Measurements from ENCODE around the gene SMIM26.
"Not testable (repeated sequence)": the region's sequence is repeated elsewhere in the genome, so short reads cannot be mapped to it uniquely, and the experiment has no call there.

The SMIM26 gene

GRCh38 chr20:18566892-18567738 is at the start of gene SMIM26:
SMIM26 (plus strand) TSS chr20:18567432; CDS start chr20:18567479, 47 bp downstream.
- DNase-seq (ENCODE audit: low spot score in 2 of 2) (peak; percentile 80 to 96), ATAC-seq (peak; percentile 100)
- peaks cover 17% of the 10 kb centered on the region for H3K4me1 Mint-ChIP-seq
- H3K36me3 Mint-ChIP-seq: peaks cover 51% of the 10 kb centered on the region
- peaks cover 3% of the 10 kb centered on the region for H3K9me3 Mint-ChIP-seq
- peak within 1 kb of the TSS; percentile 82 for H3K4me3 Mint-ChIP-seq
- H3K27ac Mint-ChIP-seq: peak within 1 kb of the TSS; percentile 96

- H3K9me3 Mint-ChIP-seq; H3K4me3 Mint-ChIP-seq; H3K27ac Mint-ChIP-seq; H3K4me1 Mint-ChIP-seq; ATAC-seq; DNase-seq (ENCODE audit: low spot score in 2 of 2): not testable (repeated sequence)
- H3K36me3 Mint-ChIP-seq: peaks cover 42% of the 10 kb centered on the region
Measured at GRCh38 chr20:18522066-18522465, 45.2 kb upstream of the SMIM26 start.

GRCh38 chr20:18523066-18523465 is 44.2 kb upstream of the SMIM26 start:
- Mint-ChIP-seq H3K4me1 (no peaks in the 10 kb centered on the region), H3K9me3 (no peaks in the 10 kb centered on the region), H3K36me3 (peaks cover 52% of the 10 kb centered on the region), H3K27ac (no peak overlapping the region), H3K4me3 (no peak overlapping the region)
- ATAC-seq: no peak
- no peak for DNase-seq (ENCODE audit: low spot score in 2 of 2)

- no peak for ATAC-seq
- no peak overlapping the region for H3K27ac Mint-ChIP-seq
- no peak overlapping the region for H3K4me3 Mint-ChIP-seq
- H3K9me3 Mint-ChIP-seq: no peaks in the 10 kb centered on the region
- no peaks in the 10 kb centered on the region for H3K4me1 Mint-ChIP-seq
- DNase-seq (ENCODE audit: low spot score in 2 of 2): no peak
- H3K36me3 Mint-ChIP-seq: peaks cover 68% of the 10 kb centered on the region
Measured at GRCh38 chr20:18524646-18525045, 42.6 kb upstream of the SMIM26 start.

- not testable (repeated sequence) for H3K4me3 Mint-ChIP-seq; H3K4me1 Mint-ChIP-seq; ATAC-seq; H3K27ac Mint-ChIP-seq; H3K9me3 Mint-ChIP-seq; DNase-seq (ENCODE audit: low spot score in 2 of 2)
- peaks cover 89% of the 10 kb centered on the region for H3K36me3 Mint-ChIP-seq
Measured at GRCh38 chr20:18526761-18527160, 40.5 kb upstream of the SMIM26 start.

- no peaks in the 10 kb centered on the region for H3K4me1 Mint-ChIP-seq
- H3K9me3 Mint-ChIP-seq: no peaks in the 10 kb centered on the region
- H3K4me3 Mint-ChIP-seq: no peak overlapping the region
- DNase-seq (ENCODE audit: low spot score in 2 of 2): no peak
- no peak overlapping the region for H3K27ac Mint-ChIP-seq
- no peak for ATAC-seq
- H3K36me3 Mint-ChIP-seq: peaks cover 94% of the 10 kb centered on the region
Measured at GRCh38 chr20:18527339-18527738, 39.9 kb upstream of the SMIM26 start.

- Mint-ChIP-seq H3K4me1 (no peaks in the 10 kb centered on the region), H3K27ac (no peak overlapping the region), H3K9me3 (no peaks in the 10 kb centered on the region), H3K4me3 (no peak overlapping the region), H3K36me3 (peaks cover 99% of the 10 kb centered on the region)
- DNase-seq (ENCODE audit: low spot score in 2 of 2) (no peak), ATAC-seq (no peak)
Measured at GRCh38 chr20:18527836-18528235, 39.4 kb upstream of the SMIM26 start.

GRCh38 chr20:18529041-18529440 is 38.2 kb upstream of the SMIM26 start:
- H3K36me3 Mint-ChIP-seq: peaks cover 100% of the 10 kb centered on the region
- H3K27ac Mint-ChIP-seq: no peak overlapping the region

GRCh38 chr20:18532626-18533025 is 34.6 kb upstream of the SMIM26 start:
- Mint-ChIP-seq H3K36me3 (peaks cover 100% of the 10 kb centered on the region), H3K4me1 (no peaks in the 10 kb centered on the region), H3K4me3 (no peak overlapping the region), H3K9me3 (no peaks in the 10 kb centered on the region), H3K27ac (no peak overlapping the region)
- ATAC-seq (no peak), DNase-seq (ENCODE audit: low spot score in 2 of 2) (no peak)

More at GRCh38 chr20:18529041-18529440, 38.2 kb upstream of the SMIM26 start:
- DNase-seq (ENCODE audit: low spot score in 2 of 2) (no peak), ATAC-seq (no peak)
- no peak overlapping the region for H3K4me3 Mint-ChIP-seq
- no peaks in the 10 kb centered on the region for H3K9me3 Mint-ChIP-seq
- no peaks in the 10 kb centered on the region for H3K4me1 Mint-ChIP-seq

GRCh38 chr20:18533491-18533890 is 33.7 kb upstream of the SMIM26 start:
- Mint-ChIP-seq H3K9me3 (no peaks in the 10 kb centered on the region), H3K27ac (no peak overlapping the region), H3K36me3 (peaks cover 100% of the 10 kb centered on the region), H3K4me3 (no peak overlapping the region), H3K4me1 (no peaks in the 10 kb centered on the region)
- no peak for ATAC-seq
- DNase-seq (ENCODE audit: low spot score in 2 of 2): no peak

GRCh38 chr20:18533978-18534644 is 33.1 kb upstream of the SMIM26 start:
- H3K4me1 Mint-ChIP-seq: no peaks in the 10 kb centered on the region
- H3K36me3 Mint-ChIP-seq: peaks cover 100% of the 10 kb centered on the region
- H3K27ac Mint-ChIP-seq: no peak overlapping the region
- ATAC-seq (no peak), DNase-seq (ENCODE audit: low spot score in 2 of 2) (no peak)
- no peak overlapping the region for H3K4me3 Mint-ChIP-seq
- no peaks in the 10 kb centered on the region for H3K9me3 Mint-ChIP-seq

GRCh38 chr20:18537651-18538050 is 29.6 kb upstream of the SMIM26 start:
- no peak for ATAC-seq
- Mint-ChIP-seq H3K4me3 (no peak overlapping the region), H3K4me1 (no peaks in the 10 kb centered on the region), H3K9me3 (no peaks in the 10 kb centered on the region), H3K36me3 (peaks cover 99% of the 10 kb centered on the region), H3K27ac (no peak overlapping the region)
- DNase-seq (ENCODE audit: low spot score in 2 of 2): no peak

GRCh38 chr20:18541741-18542140 is 25.5 kb upstream of the SMIM26 start:
- H3K27ac Mint-ChIP-seq: peak overlapping the region; percentile 35
- H3K4me3 Mint-ChIP-seq: no peak overlapping the region
- no peak for ATAC-seq
- H3K9me3 Mint-ChIP-seq: no peaks in the 10 kb centered on the region
- peaks cover 99% of the 10 kb centered on the region for H3K36me3 Mint-ChIP-seq
- no peak for DNase-seq (ENCODE audit: low spot score in 2 of 2)
- H3K4me1 Mint-ChIP-seq: no peaks in the 10 kb centered on the region

- H3K4me1 Mint-ChIP-seq: no peaks in the 10 kb centered on the region
- H3K36me3 Mint-ChIP-seq: peaks cover 99% of the 10 kb centered on the region
- no peak for ATAC-seq
- no peaks in the 10 kb centered on the region for H3K9me3 Mint-ChIP-seq
- no peak for DNase-seq (ENCODE audit: low spot score in 2 of 2)
- H3K27ac Mint-ChIP-seq: peak overlapping the region; percentile 65
- no peak overlapping the region for H3K4me3 Mint-ChIP-seq
Measured at GRCh38 chr20:18543216-18543615, 24.0 kb upstream of the SMIM26 start.

- Mint-ChIP-seq H3K27ac (no peak overlapping the region), H3K9me3 (no peaks in the 10 kb centered on the region), H3K4me3 (no peak overlapping the region), H3K36me3 (peaks cover 99% of the 10 kb centered on the region), H3K4me1 (no peaks in the 10 kb centered on the region)
- DNase-seq (ENCODE audit: low spot score in 2 of 2) (no peak), ATAC-seq (no peak)
Measured at GRCh38 chr20:18543932-18544331, 23.3 kb upstream of the SMIM26 start.

- DNase-seq (ENCODE audit: low spot score in 2 of 2): no peak
- no peaks in the 10 kb centered on the region for H3K9me3 Mint-ChIP-seq
- H3K36me3 Mint-ChIP-seq: peaks cover 99% of the 10 kb centered on the region
- ATAC-seq: no peak
- H3K4me1 Mint-ChIP-seq: no peaks in the 10 kb centered on the region
- H3K27ac Mint-ChIP-seq: no peak overlapping the region
- no peak overlapping the region for H3K4me3 Mint-ChIP-seq
Measured at GRCh38 chr20:18545566-18545965, 21.7 kb upstream of the SMIM26 start.

Measured in stimulated activated effector memory CD8-positive, alpha-beta T cell treated with anti-CD3 and anti-CD28 coated beads, Interleukin-12 subunit alpha, Interleukin-12 subunit beta, amount 100 ng/mL, for 72 hours (primary cell).